GM18909 (cell line): Measurements from ENCODE around the gene AKNA.

ENCODE experiments used
- ATAC-seq: cut with Tn5 transposase; IDR thresholded peaks from one replicate; pipeline ENCODE4 v1.9.1; 2021; ENCODE audit warnings: mild to moderate bottlenecking; ENCODE audit not compliant: unreplicated experiment, poor library complexity

The AKNA gene

DNA sequence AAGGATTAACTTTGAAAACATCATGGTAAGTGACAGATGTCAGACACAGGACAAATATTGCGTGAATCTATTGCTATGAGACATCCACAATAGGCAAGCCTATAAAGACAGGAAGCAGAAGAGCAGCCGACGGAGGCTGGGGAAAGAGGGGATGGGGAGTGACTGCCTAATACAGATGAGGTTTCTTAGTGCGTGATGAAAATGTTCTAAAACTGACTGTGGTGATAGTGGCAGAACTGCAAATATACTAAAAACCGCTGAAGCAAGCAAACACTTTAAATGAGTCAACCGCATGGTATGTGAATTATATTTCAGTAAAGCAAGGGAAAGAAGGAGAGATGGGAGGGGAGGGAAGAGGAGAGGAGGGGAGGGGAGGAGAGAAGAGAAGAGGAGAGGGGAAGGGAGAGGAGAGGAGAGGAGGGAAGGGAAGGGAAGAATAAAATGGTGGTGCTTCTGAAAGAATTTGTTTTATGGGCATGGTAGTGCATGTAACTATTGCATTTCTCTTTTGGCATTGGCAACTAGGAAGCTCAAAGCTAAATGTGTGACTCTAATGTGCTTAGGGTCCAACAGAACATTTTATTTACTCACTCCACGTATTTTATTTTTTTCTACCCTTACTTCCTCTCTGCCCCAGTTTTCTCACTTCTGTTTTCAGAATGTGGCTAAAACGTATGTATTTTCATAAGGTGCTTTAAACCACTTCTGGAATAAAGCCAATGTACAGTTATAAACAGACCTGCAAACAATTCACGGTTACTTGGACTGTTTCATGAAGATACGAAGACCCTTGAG lies 21.3 kb downstream of the AKNA start:
- peak; percentile 50 for ATAC-seq

GRCh38 chr9:114365194-114365593 lies 22.6 kb downstream of the AKNA start:
- ATAC-seq: no peak

GRCh38 chr9:114364134-114365041 lies 23.4 kb downstream of the AKNA start:
- ATAC-seq: no peak

GRCh38 chr9:114363424-114363823 lies 24.4 kb downstream of the AKNA start:
- no peak for ATAC-seq

- no peak for ATAC-seq
Observed at GRCh38 chr9:114362394-114362793, 25.4 kb downstream of the AKNA start.

- ATAC-seq: no peak
Observed at GRCh38 chr9:114361542-114361941, 26.2 kb downstream of the AKNA start.

DNA sequence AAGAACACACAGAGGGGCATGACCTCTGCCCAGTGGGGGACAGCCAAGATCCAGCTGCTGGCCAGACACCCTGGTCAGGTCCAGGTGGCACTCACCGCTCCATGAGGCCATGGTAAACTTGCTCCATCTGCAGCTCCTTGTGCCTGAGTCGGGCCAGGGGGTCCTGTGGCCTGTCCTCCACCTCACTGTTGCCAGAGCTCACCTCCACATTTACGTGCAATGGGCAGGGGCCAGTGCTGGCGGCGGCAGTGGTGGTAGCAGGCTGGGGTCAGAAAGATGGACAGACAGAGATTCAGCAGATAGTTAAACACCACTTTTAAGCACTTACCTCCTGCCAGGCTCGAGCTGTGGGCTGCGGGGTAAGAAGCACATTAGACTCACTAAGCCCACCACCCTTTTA lies 28.0 kb downstream of the AKNA start:
- ATAC-seq: no peak

- ATAC-seq: no peak
Observed at GRCh38 chr9:114357911-114358328, 29.9 kb downstream of the AKNA start.

DNA sequence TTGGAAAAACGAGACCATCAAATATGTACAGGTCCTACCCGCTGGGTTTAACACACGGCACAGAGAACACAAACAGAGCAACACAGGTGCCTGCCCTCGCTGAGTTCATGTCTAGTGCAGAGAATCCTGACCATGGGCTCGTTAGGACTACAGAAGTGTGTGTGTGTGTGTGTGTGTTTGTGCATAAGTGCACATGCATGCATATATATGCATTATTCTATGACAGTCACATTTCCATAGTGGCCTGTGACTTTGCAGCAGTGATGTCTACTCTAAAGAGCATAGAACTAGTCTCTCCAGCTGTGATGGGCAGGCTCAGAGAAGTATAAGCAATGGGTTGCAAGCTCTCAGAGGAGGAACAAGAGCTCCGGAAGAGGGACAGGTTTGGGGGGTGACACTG lies 30.4 kb downstream of the AKNA start:
- no peak for ATAC-seq

GRCh38 chr9:114356792-114357191 lies 31.0 kb downstream of the AKNA start:
- ATAC-seq: no peak

GRCh38 chr9:114355821-114356220 lies 32.0 kb downstream of the AKNA start:
- no peak for ATAC-seq

DNA sequence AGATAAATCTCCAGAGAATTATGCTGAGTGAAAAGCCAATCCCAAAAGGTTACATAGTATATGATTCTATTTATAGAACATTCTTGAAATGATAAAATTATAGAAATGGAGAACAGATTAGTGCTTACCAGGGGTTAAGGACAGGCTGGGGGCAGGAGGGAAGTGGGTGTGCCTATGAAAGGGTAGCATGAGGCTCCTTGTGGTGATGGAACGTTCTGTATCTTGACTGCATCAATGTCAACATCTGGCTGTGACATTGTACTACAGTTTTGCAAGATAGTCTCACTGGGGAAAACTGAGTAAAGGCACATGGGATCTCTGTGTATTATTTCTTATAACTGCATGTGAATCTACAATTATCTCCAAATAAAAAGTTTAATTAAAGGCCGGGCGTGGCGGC lies 35.9 kb downstream of the AKNA start:
- ATAC-seq: no peak

DNA sequence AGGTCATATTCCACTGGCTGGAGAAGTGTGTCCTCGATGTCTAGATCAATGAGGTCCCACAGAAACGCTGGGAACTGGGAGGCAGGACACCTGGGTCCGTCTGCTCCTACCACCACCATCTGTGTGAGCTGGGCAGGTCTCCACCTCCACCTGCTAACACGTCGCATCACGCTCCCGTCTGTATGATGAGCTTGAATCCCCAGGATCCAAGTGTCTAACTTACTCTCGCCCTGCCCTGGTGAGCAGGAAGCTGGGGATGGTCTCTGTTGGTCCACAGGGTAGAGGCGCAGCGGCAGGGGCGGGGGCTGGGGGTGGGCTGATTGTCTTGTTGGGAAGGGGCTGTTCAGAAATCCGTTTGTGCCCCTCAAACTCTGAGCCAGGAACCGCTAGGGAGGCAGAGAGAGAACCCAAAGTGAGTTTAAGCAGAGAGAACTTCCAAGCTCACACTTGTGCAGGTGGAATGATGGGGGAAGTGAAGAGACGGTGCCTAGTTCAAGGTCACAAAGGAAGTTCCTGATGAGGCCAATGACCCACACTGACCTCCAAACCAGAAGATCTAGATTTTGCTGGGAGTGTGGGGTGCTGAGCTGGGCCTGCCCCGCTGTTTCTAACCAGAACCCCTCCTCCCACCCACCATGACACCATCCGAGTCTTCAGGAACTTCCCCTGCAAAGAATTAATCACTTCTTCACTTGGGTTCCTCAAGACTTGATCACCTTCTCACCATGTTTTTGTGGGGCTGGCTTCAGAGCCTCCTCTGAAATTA lies 37.0 kb downstream of the AKNA start:
- ATAC-seq: no peak

DNA sequence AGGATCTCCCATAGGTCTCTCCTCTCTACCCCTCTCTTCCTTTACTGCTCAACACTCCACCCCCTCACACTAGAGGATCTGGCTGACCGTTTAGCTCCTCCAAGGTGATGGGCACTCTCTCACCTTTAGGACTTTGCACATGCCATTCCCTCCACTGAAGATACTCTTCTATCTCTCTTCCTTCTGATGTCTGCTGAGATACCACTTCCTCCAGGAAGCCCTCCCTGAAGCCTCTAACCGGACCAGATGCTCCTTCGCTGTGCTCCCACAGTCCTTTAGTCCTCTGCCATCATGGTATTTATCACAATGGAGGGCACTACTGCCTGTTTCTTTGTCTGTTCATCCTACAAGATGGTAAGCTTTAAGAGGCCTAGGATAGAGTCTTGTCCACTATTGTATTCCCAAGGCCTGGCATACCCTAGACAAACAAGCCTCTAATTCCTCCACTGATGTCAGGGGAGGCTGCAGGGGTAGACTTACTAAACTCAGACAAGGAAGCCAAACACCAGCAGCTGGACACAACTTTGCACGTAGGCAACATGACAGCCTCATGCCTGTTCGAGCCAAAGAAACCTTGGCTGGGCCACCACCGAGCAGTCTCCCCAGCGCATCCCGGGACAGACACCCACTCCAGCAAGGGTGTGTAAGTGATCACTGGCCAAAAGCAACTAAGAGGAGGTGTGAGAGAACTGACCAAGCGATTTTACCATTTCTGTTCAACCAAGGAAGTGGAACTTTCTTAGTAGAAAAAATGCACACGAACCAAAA lies 37.9 kb downstream of the AKNA start:
- ATAC-seq: no peak

DNA sequence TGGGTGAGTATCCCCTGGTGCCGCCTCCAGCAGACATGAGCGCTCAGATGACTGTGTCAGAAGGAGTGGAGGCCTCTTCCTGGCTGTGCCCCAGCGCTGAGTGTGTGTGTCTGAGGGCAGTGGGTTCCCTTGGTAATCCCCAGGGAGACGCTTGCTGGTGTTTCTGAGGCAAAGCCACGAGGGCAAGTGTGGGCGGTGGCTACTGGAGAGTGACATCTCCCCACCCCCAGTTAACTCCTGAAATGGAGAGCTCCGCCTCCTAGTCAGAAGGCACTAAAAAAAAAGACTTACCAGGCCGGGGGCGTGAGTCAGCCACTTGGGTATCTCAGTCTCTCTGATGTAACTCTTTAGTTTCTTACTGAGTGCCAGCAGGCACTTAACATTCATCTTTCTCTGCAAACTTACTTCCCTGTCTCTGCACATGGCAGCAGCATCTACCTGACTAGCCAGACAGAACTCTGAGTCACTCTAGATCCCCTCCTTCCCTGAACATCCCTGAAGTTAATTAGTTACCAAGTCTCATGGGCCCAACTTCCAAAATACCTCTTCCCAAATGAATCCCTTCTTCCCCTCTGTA lies 38.8 kb downstream of the AKNA start:
- ATAC-seq: peak; percentile 93

DNA sequence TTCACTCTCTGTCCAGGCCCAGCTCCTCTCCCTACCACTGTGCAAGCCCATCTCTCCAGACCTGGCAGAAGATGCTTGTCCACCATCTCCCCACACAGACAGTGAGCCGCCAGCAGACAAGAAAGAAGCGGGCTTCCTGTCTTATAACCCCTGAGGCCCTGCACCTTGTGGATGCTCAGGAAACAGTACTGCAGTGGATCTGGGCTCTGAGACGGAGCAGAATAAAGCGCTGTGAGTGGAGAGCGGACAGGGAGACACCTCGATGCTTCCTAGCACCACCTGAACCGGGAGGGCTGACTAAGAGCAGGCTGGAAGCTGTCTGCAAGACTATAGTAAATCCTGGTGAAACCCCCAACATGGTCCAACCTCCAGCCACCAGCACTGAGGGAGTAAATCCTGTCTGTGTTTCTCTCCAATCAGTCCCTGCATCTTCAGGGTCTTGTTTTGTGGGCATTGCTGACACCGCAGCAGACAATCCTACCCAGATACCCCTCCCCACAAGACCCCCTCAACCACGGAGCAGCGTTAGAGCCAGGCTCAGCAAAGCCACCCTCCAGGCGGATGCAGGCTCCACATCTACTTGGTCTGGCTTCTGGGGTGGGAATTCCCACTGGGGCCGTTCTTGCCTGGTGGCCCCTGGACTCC lies 39.4 kb downstream of the AKNA start:
- no peak for ATAC-seq

DNA sequence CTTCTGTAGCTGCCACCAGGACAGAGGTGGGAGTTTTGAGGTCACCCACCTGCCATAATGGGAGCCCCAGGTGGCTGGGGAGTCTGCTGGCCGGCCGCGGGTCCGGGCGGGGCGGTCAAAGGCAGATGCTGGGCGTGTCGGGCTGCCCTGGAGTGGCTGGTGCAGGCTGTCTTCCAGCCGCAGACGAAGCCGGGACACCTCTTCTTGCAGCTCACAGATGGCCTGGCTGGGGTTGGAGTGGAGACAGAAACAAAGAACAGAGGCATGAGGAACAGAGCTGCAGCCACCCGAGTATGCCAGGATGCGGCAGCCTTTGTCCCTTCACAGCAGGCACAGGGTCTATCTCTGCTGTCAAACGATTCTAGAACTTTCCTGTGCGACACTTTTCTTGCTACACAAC lies 40.1 kb downstream of the AKNA start:
- ATAC-seq: no peak

- ATAC-seq: no peak
Observed at GRCh38 chr9:114346146-114346545, 41.6 kb downstream of the AKNA start.

- no peak for ATAC-seq
Observed at GRCh38 chr9:114345493-114346065, 42.2 kb downstream of the AKNA start.
